GM18951 (cell line): Measurements from ENCODE around the gene KISS1.

ENCODE experiments used
- POLR2A ChIP-seq: IDR thresholded peaks from 4 replicates; pipeline ENCODE4 v1.6.1; 2011; ENCODE audit warnings: mild to moderate bottlenecking; ENCODE audit not compliant: insufficient read length, insufficient read depth; ENCODE audit errors: extremely low read depth
- in situ Hi-C: fragments of 300-500 bp; cut with MboI; formaldehyde crosslinking; loops from one replicate; pipeline ENCODE4 v1.12.0; 2022; ENCODE audit warnings: low sequenced_read_pairs, mixed read lengths, inconsistent platforms; ENCODE audit not compliant: unreplicated experiment

KISS1 gene

GRCh38 chr1:204213668-204214662, 17.7 kb upstream of the KISS1 start, which contains the start of gene GOLT1A:
Gene GOLT1A, minus strand, starts transcription at chr1:204213988. Its CDS starts 82 bp downstream, at chr1:204213906.
- in situ Hi-C loops = no loop called here
- TF ChIP-seq POLR2A = no peak

GRCh38 chr1:204212715-204213114, 16.4 kb upstream of the KISS1 start:
- in situ Hi-C loops = no loop called here
- no peak for TF ChIP-seq POLR2A

GRCh38 chr1:204211046-204211445, 14.8 kb upstream of the KISS1 start:
- in situ Hi-C loops = no loop called here
- no peak for TF ChIP-seq POLR2A

- in situ Hi-C loops = no loop called here
- no peak for TF ChIP-seq POLR2A
Observed at GRCh38 chr1:204207136-204207616, 10.9 kb upstream of the KISS1 start.

- in situ Hi-C loops = no loop called here
- TF ChIP-seq POLR2A = no peak
Observed at GRCh38 chr1:204206121-204206520, 9.8 kb upstream of the KISS1 start.

- no peak for TF ChIP-seq POLR2A
- in situ Hi-C loops = no loop called here
Observed at GRCh38 chr1:204205486-204205885, 9.2 kb upstream of the KISS1 start.

- no peak for TF ChIP-seq POLR2A
- in situ Hi-C loops = no loop called here
Observed at GRCh38 chr1:204204944-204205343, 8.7 kb upstream of the KISS1 start.

GRCh38 chr1:204203206-204203767, 7.0 kb upstream of the KISS1 start:
- in situ Hi-C loops = no loop called here
- TF ChIP-seq POLR2A = no peak

- TF ChIP-seq POLR2A = no peak
- in situ Hi-C loops = no loop called here
Observed at GRCh38 chr1:204202481-204202880, 6.2 kb upstream of the KISS1 start.

GRCh38 chr1:204201348-204202040, 5.2 kb upstream of the KISS1 start:
- in situ Hi-C loops = no loop called here
- no peak for TF ChIP-seq POLR2A

- TF ChIP-seq POLR2A = no peak
- in situ Hi-C loops = no loop called here
Observed at GRCh38 chr1:204199579-204199978, 3.3 kb upstream of the KISS1 start.

GRCh38 chr1:204198348-204199340, 2.4 kb upstream of the KISS1 start:
- no peak for TF ChIP-seq POLR2A
- in situ Hi-C loops = no loop called here
